Tibial artery (tissue), 4 donors: ENCODE results near the gene VPS54.
"Not testable (repeated sequence)": the region's sequence is repeated elsewhere in the genome, so short reads cannot be mapped to it uniquely, and the experiment has no call there.

Experiments
- DNase-seq, 2 donors: peaks; one replicate each; pipeline ENCODE4 v3.0.0-alpha.2; 2019
- H3K27ac ChIP-seq, 2 donors: fragments of 200-600 bp; sonication (generic) in 1 of 2; 1 replicate in 1 of 2; 2 replicates in 1 of 2; pipeline ENCODE4 v1.5.1; 2018 to 2019; ENCODE audit warnings: mild to moderate bottlenecking in 1 of 2
- H3K27me3 ChIP-seq, 2 donors: fragments of 200-600 bp; sonication (generic) in 1 of 2; one replicate each; pipeline versions ENCODE4 v1.5.1 to v1.6.0; 2016 to 2019
- H3K36me3 ChIP-seq, 3 donors: fragments of 200-600 bp; sonication (generic) in 2 of 3; one replicate each; pipeline ENCODE4 v1.5.1; 2016 to 2019; ENCODE audit warnings: mild to moderate bottlenecking in 2 of 3
- H3K4me1 ChIP-seq, 4 donors: fragments of 200-600 bp; sonication (generic) in 2 of 4; 1 replicate in 3 of 4; 2 replicates in 1 of 4; pipeline ENCODE4 v1.5.1; 2016 to 2019
- H3K4me3 ChIP-seq, 2 donors: fragments of 200-600 bp; sonication (generic) in 1 of 2; 1 replicate in 1 of 2; 2 replicates in 1 of 2; pipeline ENCODE4 v1.5.1; 2018 to 2019; ENCODE audit warnings: mild to moderate bottlenecking in 2 of 2
- H3K9me3 ChIP-seq, 3 donors: fragments of 200-600 bp; sonication (generic) in 1 of 3; one replicate each; pipeline ENCODE4 v1.5.1; 2016 to 2019
- CTCF ChIP-seq, 2 experiments: fragments of 200-600 bp in 1 of 2; fragments of 450-650 bp in 1 of 2; IDR thresholded peaks; one replicate each; pipeline ENCODE4 v1.5.1; 2017 to 2019; ENCODE audit warnings: antibody characterized with exemption in 2 of 2, mild to moderate bottlenecking in 1 of 2, moderate library complexity in 1 of 2
- intact Hi-C: fragments of 100-400 bp; cut with DNase I; formaldehyde crosslinking; loops from one replicate; pipeline ENCODE4 v1.15.0; 2023; ENCODE audit warnings: low total_unique reads

Gene VPS54

GRCh38 chr2:63993871-63994270 is 25.4 kb downstream of the VPS54 start:
- H3K4me3 ChIP-seq, result no peak overlapping the region
- peaks cover 0 to 5% (median 0%) of the 10 kb centered on the region in 3 donors for H3K9me3 ChIP-seq
- no peaks in the 10 kb centered on the region for H3K27me3 ChIP-seq
- TF ChIP-seq CTCF (IDR thresholded peaks at IDR 0.05), result no peak
- DNase-seq, result no peak
- H3K27ac ChIP-seq, result no peak overlapping the region
- no peaks in the 10 kb centered on the region for H3K36me3 ChIP-seq
- intact Hi-C loops, result no loop called here
- H3K4me1 ChIP-seq, result no peaks in the 10 kb centered on the region

- H3K9me3 ChIP-seq, H3K4me1 ChIP-seq, DNase-seq, H3K27me3 ChIP-seq, H3K4me3 ChIP-seq, H3K27ac ChIP-seq, H3K36me3 ChIP-seq, intact Hi-C loops: not testable (repeated sequence)
Observed at GRCh38 chr2:63993130-63993584, 26.1 kb downstream of the VPS54 start.

- Histone ChIP-seq H3K4me1 (peaks cover 0 to 3% (median 0%) of the 10 kb centered on the region in 4 donors), H3K27me3 (no peaks in the 10 kb centered on the region), H3K9me3 (peaks cover 0 to 6% (median 0%) of the 10 kb centered on the region in 3 donors), H3K4me3 (no peak overlapping the region), H3K36me3 (no peaks in the 10 kb centered on the region), H3K27ac (no peak overlapping the region)
- intact Hi-C loops, result no loop called here
- TF ChIP-seq CTCF (IDR thresholded peaks at IDR 0.05), result no peak
- DNase-seq, result no peak
Observed at GRCh38 chr2:63992061-63992685, 27.1 kb downstream of the VPS54 start.

GRCh38 chr2:63991173-63991999 is 27.8 kb downstream of the VPS54 start:
- intact Hi-C loops, H3K36me3 ChIP-seq, H3K4me1 ChIP-seq, DNase-seq, H3K4me3 ChIP-seq, H3K27me3 ChIP-seq, H3K27ac ChIP-seq, H3K9me3 ChIP-seq: not testable (repeated sequence)

GRCh38 chr2:63990072-63990471 is 29.2 kb downstream of the VPS54 start:
- no peaks in the 10 kb centered on the region for H3K27me3 ChIP-seq
- no peaks in the 10 kb centered on the region for H3K36me3 ChIP-seq
- intact Hi-C loops, result no loop called here
- no peak overlapping the region for H3K4me3 ChIP-seq
- peaks cover 0 to 4% (median 2%) of the 10 kb centered on the region in 4 donors for H3K4me1 ChIP-seq
- no peak for TF ChIP-seq CTCF (IDR thresholded peaks at IDR 0.05)
- peaks cover 0 to 6% (median 0%) of the 10 kb centered on the region in 3 donors for H3K9me3 ChIP-seq
- H3K27ac ChIP-seq, result no peak overlapping the region
- no peak for DNase-seq

- H3K4me3 ChIP-seq, H3K4me1 ChIP-seq, intact Hi-C loops, DNase-seq, H3K36me3 ChIP-seq, H3K9me3 ChIP-seq, H3K27me3 ChIP-seq, H3K27ac ChIP-seq: not testable (repeated sequence)
Observed at GRCh38 chr2:63988842-63989436, 30.3 kb downstream of the VPS54 start.
